DMS53 treated with DMSO at 0.1 percent for 48 hours (cell line): Measurements from ENCODE around the gene CYP27B1.
A peak's percentile ranks its signal among the peaks of the same experiment; 100 is the strongest.

Experiments used
- DNase-seq: peaks from one replicate; lab custom pipeline; 2025; ENCODE audit not compliant: unreplicated experiment; lab: John Stamatoyannopoulos, UW

CYP27B1 gene

GRCh38 chr12:57751788-57752667, 14.8 kb downstream of the CYP27B1 start, which contains the start of gene CDK4:
Gene CDK4, minus strand, starts transcription at chr12:57752310. Its CDS starts 593 bp downstream, at chr12:57751717.
- DNase-seq, result peak; percentile 99

GRCh38 chr12:57751432-57751787, 15.5 kb downstream of the CYP27B1 start:
- DNase-seq, result no peak

GRCh38 chr12:57750561-57751431, 16.1 kb downstream of the CYP27B1 start:
- DNase-seq, result no peak

- no peak for DNase-seq
Measured at GRCh38 chr12:57749061-57749460, 17.8 kb downstream of the CYP27B1 start.

- no peak for DNase-seq
Measured at GRCh38 chr12:57746025-57746424, 20.9 kb downstream of the CYP27B1 start.

GRCh38 chr12:57745485-57745881, 21.4 kb downstream of the CYP27B1 start:
- no peak for DNase-seq

GRCh38 chr12:57744777-57745484, 21.9 kb downstream of the CYP27B1 start, which contains the start of gene TSPAN31:
Gene TSPAN31, plus strand, starts transcription at chr12:57745039. Its CDS starts 116 bp downstream, at chr12:57745155.
- peak; percentile 99 for DNase-seq

GRCh38 chr12:57744194-57744776, 22.6 kb downstream of the CYP27B1 start:
- peak; percentile 69 for DNase-seq

- DNase-seq, result no peak
Measured at GRCh38 chr12:57743769-57744168, 23.1 kb downstream of the CYP27B1 start.

GRCh38 chr12:57741844-57742738, 24.8 kb downstream of the CYP27B1 start:
- DNase-seq, result no peak

GRCh38 chr12:57741413-57741789, 25.5 kb downstream of the CYP27B1 start:
- no peak for DNase-seq

GRCh38 chr12:57740656-57741412, 26.0 kb downstream of the CYP27B1 start:
- no peak for DNase-seq

- no peak for DNase-seq
Measured at GRCh38 chr12:57739914-57740538, 26.9 kb downstream of the CYP27B1 start.

GRCh38 chr12:57739387-57739786, 27.5 kb downstream of the CYP27B1 start:
- DNase-seq, result no peak

GRCh38 chr12:57738661-57739237, 28.1 kb downstream of the CYP27B1 start, which contains the start of gene AGAP2:
Gene AGAP2, minus strand, starts transcription at chr12:57738742. Its CDS starts 496 bp downstream, at chr12:57738246.
- DNase-seq, result no peak

- no peak for DNase-seq
Measured at GRCh38 chr12:57737467-57738460, 29.1 kb downstream of the CYP27B1 start.
